HepG2 (cell line): ENCODE measurements around the gene MAP3K5. TPM values are rescaled to one million over a fixed set of nuclear protein-coding genes. Genes with fewer than 3 reads are reported as not detected.

Source experiments
- CBX5 ChIP-seq: sonication (generic); formaldehyde crosslinking; IDR thresholded peaks from 2 replicates; pipeline ENCODE4 v1.4.0; 2020; ENCODE audit warnings: missing genetic modification reagents, borderline replicate concordance
- FIP1L1 ChIP-seq: fragments of 200-400 bp; formaldehyde crosslinking; IDR thresholded peaks from 2 replicates; pipeline ENCODE4 v1.6.1; 2018; ENCODE audit warnings: low read depth, mild to moderate bottlenecking, low read length, moderate library complexity, borderline replicate concordance; ENCODE audit not compliant: insufficient read depth
- GABPB1 ChIP-seq: IDR thresholded peaks from 2 replicates; pipeline ENCODE4 v1.6.1; 2016; ENCODE audit warnings: mild to moderate bottlenecking, missing genetic modification reagents, moderate library complexity, missing compliant biosample characterization
- HNRNPUL1 ChIP-seq: fragments of 200-400 bp; formaldehyde crosslinking; IDR thresholded peaks from 2 replicates; pipeline ENCODE4 v1.6.1; 2017; ENCODE audit warnings: low read depth, mild to moderate bottlenecking, low read length, moderate library complexity
- JARID2 ChIP-seq: sonication (generic); formaldehyde crosslinking; IDR thresholded peaks from 2 replicates; pipeline ENCODE4 v1.8.1; 2023; ENCODE audit warnings: missing genetic modification reagents, inconsistent platforms; ENCODE audit not compliant: insufficient replicate concordance
- KAT2B ChIP-seq: fragments of 150-350 bp; IDR thresholded peaks from 2 replicates; pipeline ENCODE4 v1.6.1; 2014; ENCODE audit warnings: low read depth, low read length, borderline replicate concordance
- PRMT3 ChIP-seq: sonication (generic); formaldehyde crosslinking; IDR thresholded peaks from 2 replicates; pipeline ENCODE4 v1.8.1; 2022; ENCODE audit warnings: low read depth, mild to moderate bottlenecking, moderate library complexity, missing genetic modification reagents, borderline replicate concordance
- PTBP1 ChIP-seq: fragments of 200-400 bp; formaldehyde crosslinking; IDR thresholded peaks from 2 replicates; pipeline ENCODE4 v1.6.1; 2018; ENCODE audit warnings: low read length, low read depth; ENCODE audit not compliant: poor library complexity, severe bottlenecking
- RCOR2 ChIP-seq: IDR thresholded peaks from 2 replicates; pipeline ENCODE4 v1.6.1; 2016; ENCODE audit warnings: missing biosample characterization, missing genetic modification reagents
- ZNF124 ChIP-seq: sonication (generic); formaldehyde crosslinking; IDR thresholded peaks from 2 replicates; pipeline ENCODE4 v1.4.0; 2020; ENCODE audit warnings: missing genetic modification reagents
- ZNF274 ChIP-seq: sonication (generic); formaldehyde crosslinking; IDR thresholded peaks from 2 replicates; pipeline ENCODE4 v1.5.1; 2020; ENCODE audit warnings: mild to moderate bottlenecking, missing genetic modification reagents
- ZNF343 ChIP-seq: sonication (generic); formaldehyde crosslinking; IDR thresholded peaks from 2 replicates; pipeline ENCODE4 v1.4.0; 2020; ENCODE audit warnings: mild to moderate bottlenecking, missing genetic modification reagents
- ZNF350 ChIP-seq: sonication (generic); formaldehyde crosslinking; IDR thresholded peaks from 2 replicates; pipeline ENCODE4 v1.4.0; 2020; ENCODE audit warnings: mild to moderate bottlenecking, low read depth, missing genetic modification reagents, borderline replicate concordance
- ZNF563 ChIP-seq: sonication (generic); formaldehyde crosslinking; IDR thresholded peaks from 2 replicates; pipeline ENCODE4 v1.8.0; 2022; ENCODE audit warnings: mild to moderate bottlenecking, moderate library complexity, missing genetic modification reagents
- ZNF772 ChIP-seq: sonication (generic); formaldehyde crosslinking; IDR thresholded peaks from 2 replicates; pipeline ENCODE4 v1.5.0; 2020; ENCODE audit warnings: mild to moderate bottlenecking, missing genetic modification reagents
- polyA plus RNA-seq, 8 experiments: library from polyadenylated mRNA; depleted of rRNA in 3 of 8; stranded (reverse) in 7 of 8; unstranded in 1 of 8; fragments of >200 nt; fragmentation: Illumina TruSeq in 4 of 8; extraction: Trizol in 4 of 8; gene quantifications; 2 replicates each; pipeline versions ENCODE4 v1.2.1 to v1.2.3, GENCODE V29; 2011 to 2016; ENCODE audit warnings: low read depth in 4 of 8, missing spikeins in 1 of 8, mixed read lengths in 1 of 8; ENCODE audit not compliant: insufficient read depth in 1 of 8
- total RNA-seq, 5 experiments: library from RNA; depleted of rRNA; stranded (reverse); fragments of >200 nt; fragmentation: Illumina TruSeq; extraction: Trizol; gene quantifications; 2 replicates each; pipeline ENCODE4 v1.2.3, GENCODE V29; 2016; ENCODE audit warnings: low read depth in 1 of 5
- TF ChIP-seq, protein P1 (sequence below): sonication (generic); formaldehyde crosslinking; IDR thresholded peaks from 2 replicates; pipeline ENCODE4 v1.8.1; 2023; ENCODE audit warnings: mild to moderate bottlenecking, moderate library complexity, missing genetic modification reagents
- TF ChIP-seq, protein P2 (sequence below): sonication (generic); formaldehyde crosslinking; IDR thresholded peaks from 2 replicates; pipeline ENCODE4 v1.5.1; 2020; ENCODE audit warnings: mild to moderate bottlenecking, missing genetic modification reagents, moderate library complexity
- TF ChIP-seq, protein P3 (sequence below): sonication (generic); formaldehyde crosslinking; IDR thresholded peaks from 2 replicates; pipeline ENCODE4 v1.4.0; 2020; ENCODE audit warnings: mild to moderate bottlenecking, missing genetic modification reagents

The MAP3K5 gene
- total and polyA plus RNA-seq, 2 of the 13 experiments (the other 11 are each of a cell fraction or from before 2014, with no cell fraction given), result not detected

DNA sequence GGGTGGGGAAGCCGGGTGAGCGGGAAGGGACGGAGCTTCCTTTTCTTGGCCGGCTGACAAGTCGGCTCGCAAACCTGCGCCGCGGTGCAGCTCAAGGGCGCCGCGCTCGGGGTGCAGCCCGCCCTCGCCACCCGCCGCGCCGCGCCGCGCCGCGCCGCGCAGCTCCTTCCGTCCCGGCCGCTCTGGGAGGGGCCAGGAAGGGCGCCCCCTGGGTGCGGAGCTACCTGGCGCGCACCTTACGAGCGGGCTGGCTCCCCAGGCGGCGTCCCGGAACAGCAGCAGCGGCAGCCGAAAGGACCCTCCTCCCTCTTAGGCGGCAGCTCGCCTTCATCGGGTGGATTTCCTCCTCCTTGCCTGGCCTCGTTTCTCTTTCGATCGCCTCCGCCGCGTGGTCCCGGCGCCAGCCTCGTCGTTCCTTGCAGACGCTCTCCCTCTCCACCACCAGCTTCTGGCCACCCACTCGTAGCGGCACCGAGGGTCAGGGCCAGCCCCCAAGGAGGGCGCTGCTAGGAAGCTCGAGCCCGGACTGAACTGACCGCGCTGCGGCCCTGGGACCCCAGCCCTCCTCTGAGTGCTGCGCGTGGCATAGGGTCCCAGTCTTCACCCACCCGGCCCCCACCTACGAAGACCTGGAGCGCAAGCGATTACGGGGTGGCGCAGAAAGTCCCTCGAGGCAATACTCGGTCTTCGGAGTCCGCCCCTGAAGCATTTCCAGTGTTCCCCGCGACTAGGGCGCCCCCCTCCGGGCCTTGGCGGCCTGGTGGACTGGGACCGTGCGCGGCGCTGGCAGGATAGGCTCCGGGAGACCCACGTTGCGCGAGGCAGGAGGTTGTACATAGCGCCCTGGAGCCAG is at the start of gene MAP3K5 (continued):
- TF ChIP-seq ZNF772 (CRISPR knock-in tag), result peak; percentile 37; the same call in 1 of the 2 replicates
- TF ChIP-seq, protein P1, sequence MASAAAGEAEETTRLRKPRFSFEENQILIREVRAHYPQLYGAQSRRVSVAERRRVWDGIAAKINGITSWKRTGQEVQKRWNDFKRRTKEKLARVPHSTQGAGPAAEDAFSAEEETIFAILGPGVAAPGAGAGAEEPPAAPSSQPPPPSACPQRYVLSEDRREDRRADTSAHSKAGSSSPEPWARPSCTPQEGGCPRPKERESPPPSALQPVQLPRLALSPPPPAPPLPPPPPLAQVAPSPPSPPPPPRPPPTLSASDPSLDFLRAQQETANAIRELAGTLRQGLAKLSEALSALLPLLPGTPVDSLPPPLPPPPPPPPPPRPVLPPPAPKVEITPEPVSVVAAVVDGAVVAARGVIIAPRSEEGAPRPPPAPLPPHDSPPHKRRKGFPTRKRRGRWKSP (CRISPR knock-in tag), result peak; percentile 86
- peak; percentile 63; the same call in 1 of the 2 replicates for TF ChIP-seq PRMT3 (CRISPR knock-in tag)
- peak; percentile 37 for TF ChIP-seq PTBP1
- TF ChIP-seq, protein P2, sequence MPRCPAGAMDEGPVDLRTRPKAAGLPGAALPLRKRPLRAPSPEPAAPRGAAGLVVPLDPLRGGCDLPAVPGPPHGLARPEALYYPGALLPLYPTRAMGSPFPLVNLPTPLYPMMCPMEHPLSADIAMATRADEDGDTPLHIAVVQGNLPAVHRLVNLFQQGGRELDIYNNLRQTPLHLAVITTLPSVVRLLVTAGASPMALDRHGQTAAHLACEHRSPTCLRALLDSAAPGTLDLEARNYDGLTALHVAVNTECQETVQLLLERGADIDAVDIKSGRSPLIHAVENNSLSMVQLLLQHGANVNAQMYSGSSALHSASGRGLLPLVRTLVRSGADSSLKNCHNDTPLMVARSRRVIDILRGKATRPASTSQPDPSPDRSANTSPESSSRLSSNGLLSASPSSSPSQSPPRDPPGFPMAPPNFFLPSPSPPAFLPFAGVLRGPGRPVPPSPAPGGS (CRISPR knock-in tag), result 0 out of 2 replicates have a peak, but pooled peaks have one; percentile 67
- no peak for TF ChIP-seq FIP1L1
- no peak for TF ChIP-seq JARID2
- no peak for TF ChIP-seq RCOR2 (CRISPR knock-in tag)
- TF ChIP-seq ZNF343 (CRISPR knock-in tag), result peak; percentile 19; the same call in 1 of the 2 replicates
- TF ChIP-seq, protein P3, sequence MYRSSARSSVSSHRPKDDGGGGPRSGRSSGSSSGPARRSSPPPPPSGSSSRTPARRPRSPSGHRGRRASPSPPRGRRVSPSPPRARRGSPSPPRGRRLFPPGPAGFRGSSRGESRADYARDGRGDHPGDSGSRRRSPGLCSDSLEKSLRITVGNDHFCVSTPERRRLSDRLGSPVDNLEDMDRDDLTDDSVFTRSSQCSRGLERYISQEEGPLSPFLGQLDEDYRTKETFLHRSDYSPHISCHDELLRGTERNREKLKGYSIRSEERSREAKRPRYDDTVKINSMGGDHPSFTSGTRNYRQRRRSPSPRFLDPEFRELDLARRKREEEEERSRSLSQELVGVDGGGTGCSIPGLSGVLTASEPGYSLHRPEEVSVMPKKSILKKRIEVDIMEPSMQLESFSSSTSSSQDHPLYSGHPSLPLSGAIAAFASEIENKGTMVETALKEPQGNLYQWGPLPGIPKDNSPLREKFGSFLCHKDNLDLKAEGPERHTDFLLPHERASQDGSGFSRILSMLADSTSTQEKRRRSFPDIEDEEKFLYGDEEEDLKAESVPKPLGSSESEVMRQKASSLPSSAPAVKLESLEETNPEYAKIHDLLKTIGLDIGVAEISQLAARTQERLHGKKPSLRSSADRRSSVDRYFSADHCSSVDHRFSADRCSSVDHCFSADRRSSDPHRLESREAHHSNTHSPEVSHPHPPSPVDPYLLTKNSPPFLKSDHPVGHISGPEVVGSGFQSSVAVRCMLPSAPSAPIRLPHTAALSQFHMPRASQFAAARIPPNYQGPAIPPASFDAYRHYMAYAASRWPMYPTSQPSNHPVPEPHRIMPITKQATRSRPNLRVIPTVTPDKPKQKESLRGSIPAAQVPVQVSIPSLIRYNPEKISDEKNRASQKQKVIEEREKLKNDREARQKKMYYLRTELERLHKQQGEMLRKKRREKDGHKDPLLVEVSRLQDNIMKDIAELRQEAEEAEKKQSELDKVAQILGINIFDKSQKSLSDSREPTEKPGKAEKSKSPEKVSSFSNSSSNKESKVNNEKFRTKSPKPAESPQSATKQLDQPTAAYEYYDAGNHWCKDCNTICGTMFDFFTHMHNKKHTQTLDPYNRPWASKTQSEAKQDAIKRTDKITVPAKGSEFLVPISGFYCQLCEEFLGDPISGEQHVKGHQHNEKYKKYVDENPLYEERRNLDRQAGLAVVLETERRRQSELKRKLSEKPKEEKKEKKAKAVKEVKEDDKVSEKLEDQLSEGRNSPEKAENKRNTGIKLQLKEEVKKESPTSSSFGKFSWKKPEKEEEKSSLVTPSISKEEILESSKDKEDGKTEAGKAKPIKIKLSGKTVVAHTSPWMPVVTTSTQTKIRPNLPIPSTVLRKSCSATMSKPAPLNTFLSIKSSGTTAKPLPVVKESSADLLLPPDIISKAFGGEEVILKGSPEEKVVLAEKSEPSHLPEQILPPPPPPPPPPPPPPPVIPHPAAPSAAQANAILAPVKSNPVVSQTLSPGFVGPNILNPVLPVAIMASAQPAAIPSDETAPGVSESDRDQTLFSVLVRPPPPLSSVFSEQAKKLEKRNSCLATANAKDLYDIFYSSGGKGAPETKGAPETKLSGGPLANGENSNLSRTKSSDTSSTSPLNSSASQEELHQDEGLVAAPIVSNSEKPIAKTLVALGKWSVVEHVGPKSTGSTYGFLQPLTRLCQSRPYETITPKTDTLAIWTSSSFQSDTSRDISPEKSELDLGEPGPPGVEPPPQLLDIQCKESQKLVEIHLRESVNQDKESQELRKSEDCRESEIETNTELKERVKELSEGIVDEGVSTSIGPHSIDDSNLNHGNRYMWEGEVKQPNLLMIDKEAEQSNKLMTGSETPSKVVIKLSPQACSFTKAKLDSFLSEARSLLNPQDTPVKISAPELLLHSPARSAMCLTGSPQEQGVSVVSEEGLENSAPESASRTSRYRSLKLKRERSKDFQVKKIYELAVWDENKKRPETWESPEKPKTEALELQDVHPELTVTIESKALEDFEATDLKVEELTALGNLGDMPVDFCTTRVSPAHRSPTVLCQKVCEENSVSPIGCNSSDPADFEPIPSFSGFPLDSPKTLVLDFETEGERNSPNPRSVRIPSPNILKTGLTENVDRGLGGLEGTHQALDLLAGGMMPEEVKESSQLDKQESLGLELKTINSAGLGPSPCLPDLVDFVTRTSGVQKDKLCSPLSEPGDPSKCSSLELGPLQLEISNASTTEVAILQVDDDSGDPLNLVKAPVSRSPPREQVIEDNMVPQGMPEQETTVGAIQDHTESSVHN, result no peak
- TF ChIP-seq GABPB1 (CRISPR knock-in tag), result peak; percentile 73
- TF ChIP-seq ZNF563 (CRISPR knock-in tag), result peak; percentile 36; the same call in 1 of the 2 replicates
- TF ChIP-seq HNRNPUL1, result no peak
- TF ChIP-seq ZNF350 (CRISPR knock-in tag), result 0 out of 2 replicates have a peak, but pooled peaks have one; percentile 36
- TF ChIP-seq KAT2B, result no peak
- TF ChIP-seq ZNF274 (CRISPR knock-in tag), result peak; percentile 85; the same call in 1 of the 2 replicates
- TF ChIP-seq CBX5 (CRISPR knock-in tag), result peak; percentile 9; the same call in 1 of the 2 replicates
- 0 out of 2 replicates have a peak, but pooled peaks have one; percentile 39 for TF ChIP-seq ZNF124 (CRISPR knock-in tag)
